ENCODE results near the gene DAGLA. TPM values are rescaled to one million over a fixed set of nuclear protein-coding genes. Genes with fewer than 3 reads are reported as not detected.

Gene DAGLA
- total RNA-seq, 1 experiment from 2014 or later, result 10.9 TPM

DNA sequence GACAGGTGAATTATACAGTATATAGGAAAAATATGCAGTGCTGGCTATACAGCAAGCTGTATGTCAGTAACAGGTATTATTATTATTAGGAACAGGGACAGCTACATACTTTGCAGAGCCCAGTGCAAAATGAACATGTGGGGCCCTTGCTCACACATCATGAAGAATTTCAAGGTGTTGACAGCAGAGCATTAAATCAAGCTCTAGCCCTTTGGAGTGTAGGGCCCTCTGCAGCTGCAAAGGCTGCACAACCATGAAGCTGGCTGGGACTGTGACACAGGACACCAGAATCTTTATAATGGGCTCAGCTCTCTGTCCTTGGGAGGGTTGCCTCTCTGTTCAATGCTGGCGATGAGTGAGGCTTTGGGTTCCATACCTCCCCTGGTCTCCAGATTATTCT lies 44.9 kb upstream of the DAGLA start:
- TF ChIP-seq EZH2 (IDR thresholded peaks at IDR 0.05; ENCODE audit: borderline replicate concordance, low read depth, low read length, poor library complexity, severe bottlenecking), result no peak
- TF ChIP-seq, protein P1, sequence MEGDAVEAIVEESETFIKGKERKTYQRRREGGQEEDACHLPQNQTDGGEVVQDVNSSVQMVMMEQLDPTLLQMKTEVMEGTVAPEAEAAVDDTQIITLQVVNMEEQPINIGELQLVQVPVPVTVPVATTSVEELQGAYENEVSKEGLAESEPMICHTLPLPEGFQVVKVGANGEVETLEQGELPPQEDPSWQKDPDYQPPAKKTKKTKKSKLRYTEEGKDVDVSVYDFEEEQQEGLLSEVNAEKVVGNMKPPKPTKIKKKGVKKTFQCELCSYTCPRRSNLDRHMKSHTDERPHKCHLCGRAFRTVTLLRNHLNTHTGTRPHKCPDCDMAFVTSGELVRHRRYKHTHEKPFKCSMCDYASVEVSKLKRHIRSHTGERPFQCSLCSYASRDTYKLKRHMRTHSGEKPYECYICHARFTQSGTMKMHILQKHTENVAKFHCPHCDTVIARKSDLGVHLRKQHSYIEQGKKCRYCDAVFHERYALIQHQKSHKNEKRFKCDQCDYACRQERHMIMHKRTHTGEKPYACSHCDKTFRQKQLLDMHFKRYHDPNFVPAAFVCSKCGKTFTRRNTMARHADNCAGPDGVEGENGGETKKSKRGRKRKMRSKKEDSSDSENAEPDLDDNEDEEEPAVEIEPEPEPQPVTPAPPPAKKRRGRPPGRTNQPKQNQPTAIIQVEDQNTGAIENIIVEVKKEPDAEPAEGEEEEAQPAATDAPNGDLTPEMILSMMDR (conservative IDR thresholded peaks at IDR 0.05; ENCODE audit: low read depth, low read length), result no peak
- Histone ChIP-seq H3K4me1 (ENCODE audit: insufficient read depth, low read length, poor library complexity, severe bottlenecking) (peaks cover 8% of the 10 kb centered on the region), H3K27ac (ENCODE audit: low read depth, low read length, poor library complexity, severe bottlenecking) (no peak overlapping the region), H3K36me3 (ENCODE audit: insufficient read depth, low read length, poor library complexity, severe bottlenecking) (no peaks in the 10 kb centered on the region), H3K27me3 (replicated peaks; ENCODE audit: insufficient read depth, low read depth, low read length, poor library complexity) (no peaks in the 10 kb centered on the region), H3K4me3 (ENCODE audit: low read depth, low read length, poor library complexity, severe bottlenecking) (no peak overlapping the region), H3K9me3 (ENCODE audit: low read depth, low read length, poor library complexity, severe bottlenecking) (no peaks in the 10 kb centered on the region)
- intact Hi-C loops (cut with micrococcal nuclease; ENCODE audit: unreplicated experiment), result loop anchor here (5.0 kb wide), 1 partner anchor 103 kb away; no protein-coding TSS in a partner anchor
- ChIA-PET CTCF (no interaction called here), POLR2A (ENCODE audit: low non-redundant PET) (interaction anchor here (0.6 kb wide), 1 partner anchor 264 kb away, joined by 3 read pairs; no protein-coding TSS in a partner anchor)
- BruUV-seq (replicated peaks), result no TSS peak
- DNase-seq (ENCODE audit: low spot score), result no peak

DNA sequence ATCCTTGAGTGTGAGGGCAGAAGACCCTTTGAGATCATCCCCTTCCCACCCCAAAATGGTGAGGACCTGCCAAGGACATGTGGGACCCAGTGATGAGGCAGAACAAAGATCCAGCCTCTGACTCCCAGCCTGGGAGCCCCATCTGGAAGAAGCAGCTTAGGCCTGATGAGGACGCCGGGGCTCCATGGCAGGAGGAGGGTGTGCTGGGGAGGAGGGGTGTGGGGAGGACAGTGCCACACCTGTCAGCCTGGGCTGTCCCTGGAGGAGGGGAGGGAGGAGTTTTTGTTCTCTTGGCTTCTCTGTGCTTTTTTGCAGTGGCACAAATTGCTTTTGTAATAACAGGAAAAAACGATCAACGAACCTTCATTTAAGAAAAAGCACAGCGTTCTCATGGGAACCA lies 44.4 kb upstream of the DAGLA start:
- no peak for DNase-seq (ENCODE audit: low spot score)
- ChIA-PET POLR2A (ENCODE audit: low non-redundant PET) (no interaction called here), CTCF (no interaction called here)
- Histone ChIP-seq H3K36me3 (ENCODE audit: insufficient read depth, low read length, poor library complexity, severe bottlenecking) (no peaks in the 10 kb centered on the region), H3K4me1 (ENCODE audit: insufficient read depth, low read length, poor library complexity, severe bottlenecking) (peaks cover 8% of the 10 kb centered on the region), H3K4me3 (ENCODE audit: low read depth, low read length, poor library complexity, severe bottlenecking) (no peak overlapping the region), H3K27me3 (replicated peaks; ENCODE audit: insufficient read depth, low read depth, low read length, poor library complexity) (no peaks in the 10 kb centered on the region), H3K27ac (ENCODE audit: low read depth, low read length, poor library complexity, severe bottlenecking) (no peak overlapping the region), H3K9me3 (ENCODE audit: low read depth, low read length, poor library complexity, severe bottlenecking) (no peaks in the 10 kb centered on the region)
- no peak for TF ChIP-seq EZH2 (IDR thresholded peaks at IDR 0.05; ENCODE audit: borderline replicate concordance, low read depth, low read length, poor library complexity, severe bottlenecking)
- TF ChIP-seq, protein P1 (conservative IDR thresholded peaks at IDR 0.05; ENCODE audit: low read depth, low read length), result no peak
- BruUV-seq (replicated peaks), result no TSS peak
- intact Hi-C loops (cut with micrococcal nuclease; ENCODE audit: unreplicated experiment), result loop anchor here (5.0 kb wide), 1 partner anchor 103 kb away; no protein-coding TSS in a partner anchor

DNA sequence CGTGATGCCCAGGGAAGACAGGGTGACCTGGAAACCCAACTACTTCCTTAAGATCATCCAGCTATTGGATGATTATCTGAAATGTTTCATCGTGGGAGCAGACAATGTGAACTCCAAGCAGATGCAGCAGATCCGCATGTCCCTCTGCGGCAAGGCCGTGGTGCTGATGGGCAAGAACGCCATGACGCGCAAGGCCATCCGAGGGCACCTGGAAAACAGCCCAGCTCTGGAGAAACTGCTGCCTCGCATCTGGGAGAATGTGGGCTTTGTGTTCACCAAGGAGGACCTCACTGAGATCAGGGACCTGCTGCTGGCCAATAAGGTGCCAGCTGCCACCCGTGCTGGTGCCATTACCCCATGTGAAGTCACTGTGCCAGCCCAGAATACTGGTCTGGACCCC lies 43.5 kb upstream of the DAGLA start:
- DNase-seq (ENCODE audit: low spot score), result no peak
- Histone ChIP-seq H3K27me3 (replicated peaks; ENCODE audit: insufficient read depth, low read depth, low read length, poor library complexity) (no peaks in the 10 kb centered on the region), H3K4me1 (ENCODE audit: insufficient read depth, low read length, poor library complexity, severe bottlenecking) (peaks cover 8% of the 10 kb centered on the region), H3K9me3 (ENCODE audit: low read depth, low read length, poor library complexity, severe bottlenecking) (no peaks in the 10 kb centered on the region), H3K4me3 (ENCODE audit: low read depth, low read length, poor library complexity, severe bottlenecking) (no peak overlapping the region), H3K36me3 (ENCODE audit: insufficient read depth, low read length, poor library complexity, severe bottlenecking) (no peaks in the 10 kb centered on the region), H3K27ac (ENCODE audit: low read depth, low read length, poor library complexity, severe bottlenecking) (no peak overlapping the region)
- no TSS peak for BruUV-seq (replicated peaks)
- TF ChIP-seq, protein P1 (conservative IDR thresholded peaks at IDR 0.05; ENCODE audit: low read depth, low read length), result no peak
- TF ChIP-seq EZH2 (IDR thresholded peaks at IDR 0.05; ENCODE audit: borderline replicate concordance, low read depth, low read length, poor library complexity, severe bottlenecking), result no peak
- intact Hi-C loops (cut with micrococcal nuclease; ENCODE audit: unreplicated experiment), result loop anchor here (5.0 kb wide), 1 partner anchor 104 kb away; no protein-coding TSS in a partner anchor
- POLR2A ChIA-PET (ENCODE audit: low non-redundant PET), result no interaction called here
- CTCF ChIA-PET, result no interaction called here
